SKM-1 (cell line): ENCODE measurements around the gene TSTD2.
"Not testable (repeated sequence)": the region's sequence is repeated elsewhere in the genome, so short reads cannot be mapped to it uniquely, and the experiment has no call there.

Experiments
- DNase-seq: peaks from one replicate; lab custom pipeline; 2025; ENCODE audit not compliant: unreplicated experiment; lab: John Stamatoyannopoulos, UW

The TSTD2 gene

GRCh38 chr9:97593960-97594359, 39.2 kb downstream of the TSTD2 start:
- DNase-seq: no peak

GRCh38 chr9:97592126-97592525, 41.0 kb downstream of the TSTD2 start:
- no peak for DNase-seq

GRCh38 chr9:97591535-97591934, 41.6 kb downstream of the TSTD2 start:
- no peak for DNase-seq

GRCh38 chr9:97586909-97587308, 46.3 kb downstream of the TSTD2 start:
- not testable (repeated sequence) for DNase-seq

GRCh38 chr9:97584778-97585177, 48.4 kb downstream of the TSTD2 start:
- DNase-seq: not testable (repeated sequence)

GRCh38 chr9:97581590-97581989, 51.6 kb downstream of the TSTD2 start:
- DNase-seq: not testable (repeated sequence)

GRCh38 chr9:97579914-97580313, 53.3 kb downstream of the TSTD2 start:
- no peak for DNase-seq

- DNase-seq: no peak
Measured at GRCh38 chr9:97578846-97579245, 54.3 kb downstream of the TSTD2 start.

GRCh38 chr9:97577051-97577450, 56.1 kb downstream of the TSTD2 start:
- no peak for DNase-seq

GRCh38 chr9:97575673-97576200, 57.4 kb downstream of the TSTD2 start:
- DNase-seq: no peak

GRCh38 chr9:97574921-97575672, 58.1 kb downstream of the TSTD2 start:
- DNase-seq: not testable (repeated sequence)

GRCh38 chr9:97574101-97574571, 59.0 kb downstream of the TSTD2 start:
- not testable (repeated sequence) for DNase-seq

GRCh38 chr9:97573482-97574073, 59.6 kb downstream of the TSTD2 start:
- DNase-seq: no peak

- DNase-seq: no peak
Measured at GRCh38 chr9:97572892-97573365, 60.2 kb downstream of the TSTD2 start.

GRCh38 chr9:97572196-97572891, 60.8 kb downstream of the TSTD2 start:
- DNase-seq: no peak

GRCh38 chr9:97571664-97572063, 61.5 kb downstream of the TSTD2 start:
- DNase-seq: no peak

GRCh38 chr9:97570899-97571298, 62.3 kb downstream of the TSTD2 start:
- DNase-seq: no peak

GRCh38 chr9:97568461-97569275, 64.5 kb downstream of the TSTD2 start:
- no peak for DNase-seq

GRCh38 chr9:97567894-97568202, 65.3 kb downstream of the TSTD2 start:
- no peak for DNase-seq

- no peak for DNase-seq
Measured at GRCh38 chr9:97567182-97567893, 65.8 kb downstream of the TSTD2 start.
